Measurements from ENCODE around the gene CFAP100.

The CFAP100 gene

GRCh38 chr3:126432361-126433104 lies 37.8 kb downstream of the CFAP100 start:
- DNase-seq = peak in 2 of 42 donors; percentile 5 to 22
- intact Hi-C loops (cut with DNase I) = no loop called here

GRCh38 chr3:126433105-126433430 lies 38.4 kb downstream of the CFAP100 start:
- DNase-seq = peak in 9 of 42 donors; percentile 4 to 29 (median 16)
- intact Hi-C loops (cut with DNase I) = no loop called here

GRCh38 chr3:126433496-126434263 lies 39.0 kb downstream of the CFAP100 start:
- peak in 13 of 42 donors; percentile 7 to 43 (median 27) for DNase-seq
- intact Hi-C loops (cut with DNase I) = no loop called here

- peak in 3 of 42 donors; percentile 4 to 22 (median 5) for DNase-seq
- intact Hi-C loops (cut with DNase I) = no loop called here
Observed at GRCh38 chr3:126434264-126434590, 39.5 kb downstream of the CFAP100 start.

- intact Hi-C loops (cut with DNase I) = no loop called here
- DNase-seq = peak in 5 of 42 donors; percentile 6 to 22 (median 13)
Observed at GRCh38 chr3:126434931-126435411, 40.3 kb downstream of the CFAP100 start.

GRCh38 chr3:126435456-126436315 lies 41.0 kb downstream of the CFAP100 start:
- intact Hi-C loops (cut with DNase I) = no loop called here
- peak in 8 of 42 donors; percentile 4 to 26 (median 12) for DNase-seq

GRCh38 chr3:126436826-126437717 lies 42.4 kb downstream of the CFAP100 start:
- intact Hi-C loops (cut with DNase I) = no loop called here
- peak in 7 of 42 donors; percentile 3 to 33 (median 6) for DNase-seq

GRCh38 chr3:126438186-126438585 lies 43.5 kb downstream of the CFAP100 start:
- intact Hi-C loops (cut with DNase I) = no loop called here
- DNase-seq = peak in 7 of 42 donors; percentile 3 to 31 (median 18)

- intact Hi-C loops (cut with DNase I) = no loop called here
- DNase-seq = peak in 6 of 42 donors; percentile 1 to 30 (median 20)
Observed at GRCh38 chr3:126438746-126439145, 44.0 kb downstream of the CFAP100 start.

- intact Hi-C loops (cut with DNase I) = no loop called here
- DNase-seq = peak in 7 of 42 donors; percentile 6 to 29 (median 18)
Observed at GRCh38 chr3:126439346-126439967, 44.7 kb downstream of the CFAP100 start.

- DNase-seq = peak in 3 of 42 donors; percentile 4 to 32 (median 21)
- intact Hi-C loops (cut with DNase I) = no loop called here
Observed at GRCh38 chr3:126439968-126440708, 45.4 kb downstream of the CFAP100 start.

- intact Hi-C loops (cut with DNase I) = no loop called here
- peak in 1 of 42 donors; percentile 6 for DNase-seq
Observed at GRCh38 chr3:126440709-126440995, 45.9 kb downstream of the CFAP100 start.

GRCh38 chr3:126441256-126441880 lies 46.7 kb downstream of the CFAP100 start:
- intact Hi-C loops (cut with DNase I) = no loop called here
- peak in 5 of 42 donors; percentile 10 to 30 (median 24) for DNase-seq

- peak in 23 of 42 donors; percentile 17 to 53 (median 40) for DNase-seq
- intact Hi-C loops (cut with DNase I) = no loop called here
Observed at GRCh38 chr3:126442094-126442855, 47.6 kb downstream of the CFAP100 start.

GRCh38 chr3:126442856-126443242 lies 48.1 kb downstream of the CFAP100 start:
- peak in 9 of 42 donors; percentile 12 to 42 (median 26) for DNase-seq
- intact Hi-C loops (cut with DNase I) = no loop called here

- intact Hi-C loops (cut with DNase I) = no loop called here
- DNase-seq = peak in 3 of 42 donors; percentile 0 to 34 (median 16)
Observed at GRCh38 chr3:126445506-126445905, 50.8 kb downstream of the CFAP100 start.

Data from head of caudate nucleus (tissue), 42 donors.